ENCODE results near the gene CFAP57.

- TF ChIP-seq POLR2A (IDR thresholded peaks at IDR 0.05; ENCODE audit: low read length) (no peak), GATA1 (IDR thresholded peaks at IDR 0.05; ENCODE audit: low read depth, low read length) (no peak)
These were observed 61.5 kb downstream of the CFAP57 start for GRCh38 chr1:43233631-43234030.
